ENCODE results near the gene FRMD4B. TPM values are rescaled to one million over a fixed set of nuclear protein-coding genes. Genes with fewer than 3 reads are reported as not detected.

The FRMD4B gene
- polyA plus RNA-seq, 2 of the 4 experiments (the other 2 are of a cell fraction): 0.92 to 5.9 TPM

GRCh38 chr3:69273896-69274295 is 112.0 kb downstream of the FRMD4B start:
- ChIA-PET POLR2A (no interaction called here), CTCF (interaction anchor here (1.1 kb wide), 1 partner anchor 32 kb away, joined by 5 read pairs; no protein-coding TSS in a partner anchor)
- no peak for FAIRE-seq
- DNase-seq (ENCODE audit: low read depth in 1 of 2, low spot score in 1 of 2): no peak
- WGBS (ENCODE audit: missing lambda C conversion rate): 72% methylated on average over 1 of the region's 1 CpG
- Histone ChIP-seq H3K4me3 (no peak overlapping the region), H3K4me1 (no peaks in the 10 kb centered on the region), H3K9me3 (no peaks in the 10 kb centered on the region), H3K27ac (no peak overlapping the region), H3K4me2 (no peak overlapping the region)
- ATAC-seq: no peak
- TF ChIP-seq HOXB5 (CRISPR knock-in tag; IDR thresholded peaks at IDR 0.05): no peak
- TF ChIP-seq HEYL (CRISPR knock-in tag; IDR thresholded peaks at IDR 0.05): no peak
- no peak for TF ChIP-seq RFX5 (IDR thresholded peaks at IDR 0.05)
- no peak for TF ChIP-seq USF2 (IDR thresholded peaks at IDR 0.05)
- no peak for TF ChIP-seq PBX3 (IDR thresholded peaks at IDR 0.05)
- no peak for TF ChIP-seq HDAC2 (IDR thresholded peaks at IDR 0.05)
- no peak for TF ChIP-seq GATA3 (IDR thresholded peaks at IDR 0.05; ENCODE audit: borderline replicate concordance)
- no peak for TF ChIP-seq E2F6 (IDR thresholded peaks at IDR 0.05; ENCODE audit: borderline replicate concordance, low read depth)
- TF ChIP-seq HOXB13 (CRISPR knock-in tag; IDR thresholded peaks at IDR 0.05; ENCODE audit: low read depth): no peak
- no peak for TF ChIP-seq EHMT2 (IDR thresholded peaks at IDR 0.05; ENCODE audit: low read depth)
- no peak for TF ChIP-seq CEBPB (IDR thresholded peaks at IDR 0.05)
- TF ChIP-seq NFE2L2 (conservative IDR thresholded peaks at IDR 0.05; ENCODE audit: low read length): no peak
- no peak for TF ChIP-seq NPAS2 (CRISPR knock-in tag; IDR thresholded peaks at IDR 0.05; ENCODE audit: borderline replicate concordance)
- TF ChIP-seq REST (IDR thresholded peaks at IDR 0.05): no peak
- TF ChIP-seq FOXS1 (CRISPR knock-in tag; IDR thresholded peaks at IDR 0.05): no peak
- no peak for TF ChIP-seq MAFK (IDR thresholded peaks at IDR 0.05; ENCODE audit: partially characterized antibody)
- no peak for TF ChIP-seq ZFP36 (IDR thresholded peaks at IDR 0.05; ENCODE audit: borderline replicate concordance, partially characterized antibody)
- no peak for TF ChIP-seq MAZ (IDR thresholded peaks at IDR 0.05; ENCODE audit: borderline replicate concordance, low read depth, low read length)

GRCh38 chr3:69272556-69272955 is 113.3 kb downstream of the FRMD4B start:
- Histone ChIP-seq H3K9me3 (no peaks in the 10 kb centered on the region), H3K4me3 (no peak overlapping the region), H3K27ac (no peak overlapping the region), H3K4me1 (no peaks in the 10 kb centered on the region), H3K4me2 (no peak overlapping the region)
- no peak for FAIRE-seq
- ChIA-PET POLR2A (no interaction called here), CTCF (interaction anchor here (0.7 to 0.8 kb wide), 2 partner anchors 10 to 13 kb away, joined by 3 read pairs; no protein-coding TSS in a partner anchor)
- no peak for DNase-seq (ENCODE audit: low read depth in 1 of 2, low spot score in 1 of 2)
- WGBS (ENCODE audit: missing lambda C conversion rate): 49% methylated on average over 2 of the region's 2 CpGs
- no peak for ATAC-seq
- no peak for TF ChIP-seq HES2 (IDR thresholded peaks at IDR 0.05)
- TF ChIP-seq REST (IDR thresholded peaks at IDR 0.05): no peak
- TF ChIP-seq POLR2AphosphoS2 (conservative IDR thresholded peaks at IDR 0.05; ENCODE audit: low read length): no peak
- no peak for TF ChIP-seq HOXB13 (CRISPR knock-in tag; IDR thresholded peaks at IDR 0.05; ENCODE audit: low read depth)
- TF ChIP-seq HDAC2 (IDR thresholded peaks at IDR 0.05): no peak
- TF ChIP-seq E2F6 (IDR thresholded peaks at IDR 0.05; ENCODE audit: borderline replicate concordance, low read depth): no peak
- TF ChIP-seq JUNB (IDR thresholded peaks at IDR 0.05): no peak
- no peak for TF ChIP-seq PHF8 (IDR thresholded peaks at IDR 0.05; ENCODE audit: borderline replicate concordance, low read depth)
- no peak for TF ChIP-seq CBX8 (IDR thresholded peaks at IDR 0.05)
- no peak for TF ChIP-seq ELK1 (IDR thresholded peaks at IDR 0.05; ENCODE audit: low read depth, low read length)
- TF ChIP-seq ZC3H11A (IDR thresholded peaks at IDR 0.05): no peak
- no peak for TF ChIP-seq CHD4 (IDR thresholded peaks at IDR 0.05; ENCODE audit: borderline replicate concordance)

Measured in A549 (cell line).